CD4-positive, alpha-beta T cell treated with Interleukin-17A for 1 hour (primary cell): ENCODE results near the gene ENPP6.
A peak's percentile ranks its signal among the peaks of the same experiment; 100 is the strongest.

Experiments
- DNase-seq: peaks from one replicate; pipeline ENCODE4 v3.0.0-alpha.2; 2020

ENPP6 gene

DNA sequence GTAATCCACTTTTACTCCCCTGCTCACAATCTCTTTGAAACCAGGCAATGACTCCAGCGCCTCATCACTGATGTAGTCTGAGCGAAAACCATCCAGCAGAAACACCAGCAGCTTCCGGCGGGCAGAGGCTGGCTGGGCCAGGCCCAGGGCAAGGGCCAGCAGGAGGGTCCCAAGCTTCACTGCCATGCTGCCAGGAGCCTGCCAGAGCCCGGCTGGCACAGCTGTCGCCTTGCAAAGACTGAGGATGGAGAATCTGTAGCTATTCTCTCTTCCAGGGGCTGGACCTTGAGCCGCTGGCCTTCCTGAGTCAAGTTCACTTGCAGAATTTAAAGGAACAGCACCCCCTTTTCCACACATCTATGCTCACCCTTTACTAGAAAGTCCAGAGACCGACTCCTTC, at the start of gene ENPP6:
Gene ENPP6, minus strand, starts transcription at position 240 of the 400 bp plus-strand sequence. Its CDS starts 54 bp downstream, at position 186.
- no peak for DNase-seq

DNA sequence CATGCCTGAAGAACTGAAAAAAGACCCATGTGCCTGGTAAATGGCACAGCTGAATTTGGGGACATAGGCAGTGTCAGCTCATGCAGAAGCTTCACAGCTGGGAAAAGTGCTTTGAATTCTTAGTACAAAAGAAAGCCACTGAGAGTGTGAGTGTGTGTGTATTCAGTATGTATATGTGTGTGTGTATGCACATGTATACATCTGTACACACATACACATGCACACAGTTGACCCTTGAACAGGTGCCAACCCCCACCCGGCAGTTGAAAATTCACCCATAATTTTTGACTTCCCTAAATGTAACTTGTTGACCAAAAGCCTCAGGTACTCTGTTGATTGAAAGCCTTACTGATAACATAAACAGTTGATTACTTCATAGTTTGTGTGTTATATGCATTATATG, 49.5 kb upstream of the ENPP6 start:
- no peak for DNase-seq

DNA sequence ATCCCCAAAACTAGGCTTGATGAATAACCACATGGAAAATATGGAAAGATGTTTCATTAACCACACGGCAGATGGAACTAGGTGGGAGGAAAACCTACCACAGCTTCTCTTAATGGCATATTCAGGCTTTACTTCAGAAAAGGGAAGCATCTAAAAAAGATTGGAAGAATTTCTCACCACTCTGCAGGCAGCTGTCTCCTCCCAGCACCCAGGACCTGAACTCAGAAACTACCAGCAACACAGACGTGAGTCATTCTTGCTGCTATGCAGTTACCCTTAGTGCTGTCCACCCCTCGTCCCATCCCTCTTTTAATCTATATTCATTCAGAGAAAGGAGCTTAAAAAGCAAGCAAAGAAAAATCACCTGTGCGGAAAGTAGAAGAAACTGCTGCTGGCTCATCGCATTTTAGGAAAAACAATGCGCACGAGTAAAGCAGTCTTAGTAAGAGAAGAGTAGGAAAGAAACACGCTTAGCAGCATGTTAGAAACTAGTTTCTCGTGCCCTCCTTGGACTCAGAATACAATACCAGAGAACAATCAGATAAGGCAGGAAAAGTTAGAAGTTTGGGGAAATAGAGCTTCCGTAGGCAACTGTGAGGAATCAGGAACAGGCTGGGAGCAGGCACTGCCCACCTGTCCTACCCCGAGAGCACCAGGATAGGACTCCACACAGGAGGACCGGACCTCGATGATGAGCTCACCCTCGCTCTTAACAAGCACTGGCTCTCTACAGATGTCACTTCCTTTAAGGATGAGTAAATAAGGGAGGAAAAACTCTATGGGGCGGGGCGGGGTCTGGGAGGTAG, 48.1 kb upstream of the ENPP6 start:
- no peak for DNase-seq

DNA sequence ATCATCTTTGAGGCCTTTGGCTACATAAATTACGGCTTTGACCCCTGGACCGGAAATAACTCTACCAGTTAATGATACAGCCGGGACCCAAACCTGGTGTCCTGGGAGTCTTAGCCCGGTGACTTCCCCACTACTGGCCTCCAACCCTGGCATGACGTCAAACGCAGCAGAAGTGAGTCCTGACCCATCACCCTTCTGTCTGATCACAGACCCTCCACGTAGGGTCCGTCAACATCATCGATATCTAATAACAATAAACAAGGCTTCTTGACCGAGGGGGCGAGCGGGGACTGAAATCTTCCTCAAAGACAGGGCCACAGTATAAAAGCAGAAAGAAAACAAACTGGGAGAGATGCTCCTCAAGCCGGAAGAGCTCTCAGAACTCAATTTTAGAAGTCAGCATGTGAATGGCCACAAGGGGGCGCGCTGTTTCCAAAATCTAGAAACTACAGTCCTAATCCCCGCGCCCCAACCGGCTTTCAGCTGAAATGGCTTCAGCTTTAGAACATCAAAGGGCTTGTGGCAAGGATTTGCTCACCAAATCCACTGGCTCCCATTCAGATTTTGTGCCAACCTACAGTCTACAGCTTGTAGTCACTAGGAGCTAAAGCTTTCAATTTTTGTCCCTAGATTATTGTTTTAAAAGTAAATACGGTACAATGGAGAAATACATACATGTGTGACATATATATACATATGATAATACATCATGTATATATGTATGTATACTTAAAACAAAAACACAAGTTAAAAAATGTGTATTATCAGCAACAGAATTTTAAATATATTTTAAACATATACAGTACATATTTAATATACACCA, 46.4 kb upstream of the ENPP6 start:
- peak; percentile 93 for DNase-seq

DNA sequence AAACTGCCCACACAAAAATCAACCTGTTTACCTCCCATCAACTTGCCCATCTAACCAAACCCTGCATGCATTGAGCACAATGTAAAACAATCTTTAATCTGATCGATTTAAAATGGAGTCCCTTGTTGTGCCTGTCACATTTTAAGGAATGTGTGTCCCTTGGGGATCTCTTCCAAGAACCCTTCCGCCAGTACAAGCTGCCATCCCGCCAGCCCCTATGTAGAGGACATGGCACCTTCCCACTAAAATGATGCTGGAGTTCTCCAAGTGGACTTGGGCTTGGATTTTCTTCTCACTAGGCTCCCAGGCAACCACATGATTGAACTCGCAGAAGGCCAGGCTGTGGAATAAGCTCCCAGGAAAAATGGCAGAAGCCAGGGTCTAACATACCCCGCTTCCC, 45.8 kb upstream of the ENPP6 start:
- DNase-seq: no peak

DNA sequence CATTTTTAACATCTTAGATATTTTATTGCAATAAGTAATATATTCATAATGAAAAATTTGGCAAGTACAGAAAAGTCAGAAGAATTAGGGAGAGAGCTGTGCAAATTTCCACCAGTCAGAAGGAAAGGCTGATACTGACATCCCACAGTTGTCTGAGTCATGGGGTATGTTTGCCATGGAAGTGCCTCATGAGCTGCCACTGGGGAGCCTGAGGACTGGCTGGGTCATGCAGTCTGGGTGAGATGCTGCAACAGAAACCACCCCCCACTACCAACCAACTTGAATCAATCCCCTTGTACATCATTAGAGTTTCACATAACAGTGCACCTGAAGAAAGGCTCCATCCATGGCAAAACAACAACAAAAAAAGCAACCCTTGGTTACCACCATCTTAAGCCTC, 45.2 kb upstream of the ENPP6 start:
- DNase-seq: no peak

DNA sequence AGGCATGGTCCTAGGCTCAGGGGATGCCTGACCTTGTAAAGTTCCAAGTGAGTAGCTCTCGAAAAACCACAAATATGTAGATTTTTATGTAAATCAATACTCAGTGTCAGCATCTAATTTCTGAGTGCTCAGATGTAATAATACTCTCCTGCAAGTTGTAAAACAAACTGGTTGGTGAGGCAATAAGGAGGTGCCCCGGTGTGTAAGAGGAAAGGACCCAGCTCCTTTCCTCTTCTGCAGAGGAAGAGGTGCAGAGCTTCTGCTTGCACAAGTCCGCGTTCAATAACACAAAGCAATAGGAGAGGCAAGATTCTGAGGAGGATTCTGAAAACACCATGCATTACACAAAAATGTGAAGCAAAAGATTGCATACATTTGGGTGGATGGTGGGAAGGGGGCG, 43.6 kb upstream of the ENPP6 start:
- DNase-seq: no peak

DNA sequence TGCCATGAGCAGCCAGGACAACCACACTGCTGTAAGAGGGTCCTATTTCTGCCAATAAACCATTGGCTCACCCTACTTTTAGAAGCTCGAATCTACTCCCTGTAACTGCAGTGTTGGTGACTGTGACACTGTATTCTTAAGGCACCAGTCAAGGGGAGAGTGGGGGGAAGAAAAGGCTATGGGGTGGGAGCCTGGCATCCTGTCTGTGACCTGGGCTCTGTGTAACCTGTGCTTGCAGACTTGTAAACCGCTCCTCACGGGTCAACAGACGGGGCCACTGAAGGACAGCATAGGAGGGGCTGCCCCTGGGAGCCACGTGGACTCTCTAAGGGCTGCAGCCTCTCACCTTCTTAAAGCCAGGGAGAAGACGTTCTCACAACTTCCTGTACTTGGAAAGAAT, 42.2 kb upstream of the ENPP6 start:
- no peak for DNase-seq

DNA sequence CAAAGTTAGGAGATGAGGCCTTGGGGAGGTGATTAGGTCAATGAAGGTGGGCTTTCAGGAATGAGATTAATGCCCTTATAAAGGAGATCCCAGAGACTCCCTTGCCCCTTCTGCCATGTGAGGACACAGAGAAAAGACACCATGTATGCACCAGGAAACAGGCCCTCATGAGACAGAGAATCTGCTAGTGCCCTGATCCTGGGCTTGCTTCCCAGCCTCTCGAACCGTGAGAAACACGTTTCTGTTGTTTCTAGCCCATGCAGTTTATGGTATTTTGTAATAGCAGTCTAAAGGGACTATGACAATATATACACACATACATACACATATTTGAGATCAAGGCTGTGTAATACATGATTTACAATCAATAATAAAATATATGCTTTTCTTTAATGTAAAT, 41.4 kb upstream of the ENPP6 start:
- DNase-seq: no peak

DNA sequence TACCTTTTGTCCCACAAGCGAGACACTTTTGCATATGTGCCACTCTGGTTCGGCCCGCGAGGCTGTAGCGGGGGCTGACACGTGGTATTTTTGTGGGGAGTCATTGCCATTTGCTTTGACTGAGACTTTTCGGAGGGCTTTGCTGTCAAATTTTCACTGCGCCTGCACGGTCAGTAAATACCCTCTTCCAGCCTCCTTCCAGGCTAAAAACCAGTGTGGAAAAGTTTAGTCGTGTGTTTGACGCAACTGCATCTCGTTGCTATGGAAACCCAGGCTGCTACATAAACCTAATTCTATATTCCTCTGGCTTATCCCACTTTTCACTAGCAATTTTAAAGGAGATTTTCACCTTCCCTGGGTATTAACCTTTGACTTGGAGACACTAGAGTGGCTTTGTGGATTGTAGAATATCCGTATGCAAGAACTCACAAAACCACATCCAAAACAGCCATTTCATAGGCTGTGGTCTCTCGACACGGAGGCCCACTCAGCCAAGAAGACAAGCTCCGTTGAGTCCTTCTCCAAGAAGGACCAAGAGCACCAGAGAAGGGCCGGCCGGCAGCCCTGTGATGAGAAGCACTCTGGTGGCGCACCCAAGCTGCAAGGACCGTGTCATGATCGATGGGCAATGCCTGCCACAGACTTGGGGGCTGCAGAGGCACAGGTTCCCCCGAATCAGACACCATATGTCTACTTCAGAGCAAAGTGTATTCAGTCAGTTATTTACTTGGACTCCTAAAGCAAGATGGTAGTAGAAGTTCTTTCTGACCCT, 38.4 kb upstream of the ENPP6 start:
- DNase-seq: no peak

DNA sequence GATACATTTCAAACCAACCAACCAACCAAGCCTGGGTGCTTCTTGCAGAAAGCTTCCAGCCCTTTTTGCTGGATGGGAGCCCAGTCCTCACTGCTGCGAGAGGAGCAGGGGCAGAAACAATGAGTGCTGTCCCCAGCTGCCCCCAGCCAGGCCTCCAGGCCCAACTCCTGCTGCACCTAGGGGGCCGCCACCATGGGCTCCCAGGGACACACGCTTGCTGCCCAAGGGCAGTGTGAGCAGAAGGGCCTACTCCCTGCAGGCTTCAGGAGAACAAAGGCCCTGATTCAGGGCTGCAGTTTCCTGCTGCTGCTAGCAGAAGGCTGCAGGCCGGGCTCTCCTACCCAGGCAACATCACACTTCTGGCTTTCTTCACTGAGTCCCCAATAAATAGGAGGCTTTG, 37.7 kb upstream of the ENPP6 start:
- no peak for DNase-seq

DNA sequence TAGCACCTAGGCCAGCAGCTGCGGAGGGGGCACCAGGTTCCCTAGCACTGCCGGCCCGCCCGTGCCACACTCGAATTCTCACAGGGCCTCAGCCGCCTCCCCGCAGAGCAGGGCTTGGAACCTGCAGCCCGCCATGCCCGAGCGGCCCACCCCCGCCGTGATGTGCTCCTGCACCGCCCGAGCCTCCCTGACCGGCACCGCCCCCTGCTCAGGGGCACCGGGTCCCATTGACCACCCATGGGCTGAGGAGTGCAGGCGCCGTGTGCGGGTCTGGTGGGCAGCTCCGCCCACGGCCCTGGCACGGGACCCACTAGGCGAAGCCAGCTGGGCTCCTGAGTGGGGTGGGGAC, 35.4 kb upstream of the ENPP6 start:
- no peak for DNase-seq

DNA sequence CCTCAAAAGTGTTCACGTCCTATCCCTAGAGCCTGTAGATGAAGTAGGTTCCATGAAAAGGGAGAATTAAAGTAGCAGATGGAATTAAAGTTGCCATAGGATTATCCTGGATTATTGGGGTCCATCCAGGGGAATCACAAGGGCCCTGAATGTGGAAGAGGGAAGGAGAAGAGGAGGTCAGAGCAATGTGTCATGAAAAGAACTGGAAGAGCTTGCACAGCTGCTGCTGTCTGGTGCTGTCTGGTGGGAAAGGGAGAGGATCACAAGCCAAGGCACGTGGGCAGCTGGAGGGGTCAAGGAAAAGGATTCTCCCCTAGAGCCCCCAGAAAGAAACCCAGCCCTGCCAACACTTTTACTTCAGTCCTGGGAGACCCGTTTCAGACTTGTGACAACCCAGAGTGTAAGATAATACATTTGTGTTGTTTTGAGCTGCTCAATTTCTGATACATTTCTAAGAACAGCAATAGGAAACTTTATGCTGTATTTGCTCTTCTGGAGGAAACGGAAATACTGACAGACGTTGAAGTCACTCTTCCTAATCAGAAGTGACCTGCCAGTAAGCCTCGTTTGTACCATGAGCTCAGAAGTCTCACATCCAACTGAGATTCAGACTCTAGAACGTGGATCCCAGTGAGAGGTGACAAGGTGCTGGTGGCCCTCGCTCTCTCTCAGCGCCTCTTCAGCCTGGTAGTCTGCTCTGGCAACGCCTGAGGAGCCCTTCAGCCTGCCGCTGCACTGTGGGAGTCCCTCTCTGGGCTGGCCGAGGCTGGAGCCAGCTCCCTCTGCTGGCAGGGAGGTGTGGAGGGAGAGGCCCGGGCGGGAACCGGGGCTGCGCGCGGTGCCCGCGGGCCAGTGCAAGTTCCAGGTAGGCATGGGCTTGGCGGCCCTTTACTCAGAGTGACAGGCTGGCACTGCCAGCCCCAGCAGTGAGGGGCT, 34.7 kb upstream of the ENPP6 start:
- no peak for DNase-seq

DNA sequence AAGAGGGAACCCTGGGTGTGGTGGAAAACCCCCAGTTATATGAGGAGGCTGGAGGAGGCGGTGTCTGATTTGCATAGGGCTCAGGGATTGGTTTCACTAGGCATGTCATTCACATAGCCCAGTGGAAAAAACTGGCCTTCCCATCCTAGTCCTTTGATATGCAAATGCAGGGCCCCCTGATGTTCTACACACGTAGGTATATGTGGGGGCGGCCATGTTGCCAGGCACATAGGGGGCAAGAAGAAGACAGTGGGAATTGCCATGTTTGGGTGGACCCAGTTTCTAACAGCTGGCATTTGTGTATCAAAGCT, 34.0 kb upstream of the ENPP6 start:
- DNase-seq: no peak

DNA sequence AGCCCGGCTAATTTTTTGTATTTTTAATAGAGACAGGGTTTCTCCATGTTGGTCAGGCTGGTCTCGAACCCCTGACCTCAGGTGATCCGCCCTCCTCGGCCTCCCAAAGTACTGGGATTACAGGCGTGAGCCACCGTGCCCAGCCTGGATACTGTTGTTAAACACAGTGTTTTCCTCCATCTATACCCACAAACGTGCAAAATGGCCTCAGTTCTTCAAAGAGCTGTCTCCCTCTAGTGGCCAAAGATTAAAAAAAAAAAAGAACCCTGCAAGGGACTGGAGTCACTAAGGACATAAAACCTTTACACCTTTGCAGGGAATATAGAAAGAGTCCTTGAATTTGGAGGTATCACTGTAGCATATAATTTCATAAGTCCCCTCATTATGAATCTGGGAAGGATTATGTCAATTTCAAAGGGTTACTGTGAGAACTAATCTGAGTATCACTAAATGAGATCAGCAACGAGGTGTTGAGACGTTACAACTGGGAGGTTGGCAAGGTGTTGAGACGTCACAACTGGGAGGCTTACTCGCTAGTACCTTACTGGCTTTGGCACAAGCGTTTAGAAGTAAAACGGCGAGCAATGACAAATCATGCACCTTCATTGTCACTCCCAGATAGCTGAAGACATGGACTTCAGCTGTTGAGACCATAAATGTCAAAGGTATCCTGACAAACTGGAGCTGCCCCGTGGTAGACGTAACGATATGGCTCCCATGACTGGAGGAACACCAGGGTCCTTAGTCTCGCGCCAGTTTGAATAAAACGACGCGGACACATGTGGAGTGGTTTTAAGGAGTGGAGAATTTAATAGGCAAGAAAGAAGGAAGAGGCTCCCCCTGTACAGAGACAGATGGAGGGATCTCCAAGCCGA, 33.4 kb upstream of the ENPP6 start:
- DNase-seq: peak; percentile 62

DNA sequence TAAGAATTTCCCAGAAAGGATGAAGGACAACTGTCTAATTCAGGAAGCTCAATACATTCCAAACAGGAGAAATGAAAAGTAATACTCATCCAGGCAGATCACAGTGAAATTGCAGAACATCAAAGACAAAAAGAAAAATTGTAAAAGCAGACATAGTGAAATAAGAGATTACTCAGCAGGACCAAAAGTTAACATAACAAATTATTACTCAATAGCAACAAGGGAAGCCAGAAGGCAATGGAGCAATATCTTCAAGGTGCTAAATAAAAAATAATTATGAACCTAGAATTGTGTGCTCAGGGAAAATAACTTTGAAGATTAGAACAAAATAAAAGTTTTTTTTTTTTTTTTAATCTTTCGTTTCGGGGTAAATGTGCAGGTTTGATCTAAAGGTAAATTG, 30.5 kb upstream of the ENPP6 start:
- no peak for DNase-seq

DNA sequence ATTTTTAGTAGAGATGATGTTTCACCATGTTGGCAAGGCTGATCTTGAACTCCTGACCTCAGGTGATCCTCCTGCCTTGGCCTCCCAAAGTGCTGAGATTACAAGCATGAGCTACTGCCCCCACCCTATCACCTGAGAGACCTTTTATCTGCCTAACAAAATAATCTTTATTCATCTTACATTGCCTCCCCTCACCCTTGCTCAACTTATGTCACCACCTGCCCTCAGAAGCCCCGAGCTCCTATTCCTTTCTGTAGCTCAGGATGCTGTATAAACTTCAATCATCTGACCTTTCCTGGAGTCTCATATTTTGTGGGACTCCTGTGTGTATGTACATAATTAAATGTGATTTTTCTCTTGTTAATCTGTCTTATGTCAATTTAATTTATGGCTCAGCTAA, 29.7 kb upstream of the ENPP6 start:
- DNase-seq: no peak

DNA sequence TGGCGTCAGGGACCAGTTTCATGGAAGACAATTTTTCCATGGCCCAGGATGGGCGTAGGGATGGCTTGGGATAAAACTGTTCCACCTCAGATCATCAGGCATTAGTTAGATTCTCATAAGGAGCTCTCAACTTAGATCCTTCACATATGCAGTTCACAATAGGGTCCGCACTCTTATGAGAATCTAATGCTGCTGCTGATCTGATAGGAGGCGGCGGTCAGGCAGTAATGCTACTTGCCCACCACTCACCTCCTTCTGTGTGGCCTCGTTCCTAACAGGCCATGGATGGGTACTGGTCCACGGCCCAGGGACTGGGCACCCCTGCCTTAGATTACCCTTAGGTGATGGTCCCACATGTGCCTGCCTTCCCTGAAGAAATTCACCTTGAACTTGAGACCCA, 28.8 kb upstream of the ENPP6 start:
- no peak for DNase-seq

DNA sequence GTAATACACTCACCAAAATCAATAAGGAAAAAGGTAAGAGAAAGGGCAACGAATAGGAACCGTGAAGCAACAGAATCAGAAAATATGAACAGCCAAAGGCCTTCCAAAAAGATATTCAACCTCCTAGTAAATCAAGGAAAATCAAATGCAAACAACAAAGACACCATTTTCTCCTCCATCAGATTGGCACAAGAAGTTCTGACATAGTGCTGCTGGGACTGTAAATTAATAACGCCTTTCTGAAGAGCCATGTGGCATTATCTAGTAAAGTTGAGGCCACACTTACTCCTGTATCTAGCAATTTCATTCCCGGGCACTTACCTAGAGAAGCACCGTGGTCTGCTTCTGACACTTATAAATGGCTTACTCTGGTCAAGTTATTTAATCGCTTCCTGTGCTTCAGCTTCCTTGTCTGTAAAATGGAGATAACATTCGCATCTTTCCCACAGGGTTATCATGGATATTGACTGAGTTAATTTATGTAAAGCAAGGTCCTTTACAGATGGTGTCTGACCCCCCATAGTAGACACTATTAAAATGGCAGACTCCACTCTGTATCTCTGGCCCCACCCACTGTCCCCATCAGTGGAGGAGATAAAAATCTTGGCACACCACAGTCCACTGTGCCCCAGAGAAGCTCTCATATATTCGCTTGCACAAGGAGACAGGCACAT, 20.5 kb upstream of the ENPP6 start:
- no peak for DNase-seq

DNA sequence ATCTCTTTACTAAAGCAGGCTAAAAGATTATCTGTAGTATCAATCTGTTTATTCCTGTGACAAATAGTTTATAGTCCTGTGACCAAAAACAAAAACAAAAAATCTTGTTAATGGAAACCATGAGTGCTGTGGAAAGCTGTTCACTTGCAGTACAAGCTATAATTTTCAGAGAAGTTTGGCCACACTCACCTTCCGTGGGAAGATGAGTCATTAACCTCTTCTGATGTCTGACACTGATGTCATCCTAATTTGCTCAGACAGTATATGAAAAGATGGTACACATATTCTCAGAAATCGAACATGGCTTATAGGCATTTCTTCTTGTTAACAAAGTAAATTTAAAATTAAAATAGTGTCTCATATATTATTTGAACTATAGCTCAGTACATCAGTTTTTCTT, 19.9 kb upstream of the ENPP6 start:
- DNase-seq: peak; percentile 38

DNA sequence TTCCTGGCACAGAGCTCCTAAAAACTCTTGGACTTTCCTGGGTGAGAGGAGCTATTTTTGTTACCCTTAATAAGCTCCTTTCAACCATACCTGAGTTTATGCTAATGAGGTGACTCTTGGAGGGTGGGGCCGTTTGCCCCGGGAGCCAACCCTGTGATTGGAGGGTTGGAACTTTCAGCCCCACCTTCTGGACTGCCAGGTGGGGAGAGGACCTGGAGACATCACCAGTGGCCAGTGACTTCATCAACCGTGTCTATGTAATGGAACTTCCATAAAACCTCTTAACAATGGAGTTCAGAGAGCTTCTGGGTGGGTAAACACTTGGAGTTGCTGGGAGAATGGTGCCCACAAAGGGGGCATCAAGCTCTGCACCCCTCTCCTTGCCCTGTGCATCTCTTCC, 17.9 kb upstream of the ENPP6 start:
- no peak for DNase-seq
